Common myeloid progenitor, CD34-positive (primary cell): ENCODE data around the gene MVB12A.
A peak's percentile ranks its signal among the peaks of the same experiment; 100 is the strongest.

Experiments
- CTCF ChIA-PET: fragments of 350-600 bp; sonication (Branson Sonifier 250); formaldehyde crosslinking; loops from one replicate; lab custom pipeline; 2021; ENCODE audit warnings: antibody characterized with exemption; lab: Charles Lee
- POLR2A ChIA-PET: fragments of 350-600 bp; sonication (Branson Sonifier 250); formaldehyde crosslinking; loops from one replicate; lab custom pipeline; 2021; ENCODE audit warnings: antibody characterized with exemption; lab: Charles Lee
- DNase-seq, 3 donors: peaks; one replicate each; pipeline versions ENCODE4 v3.0.0 to v3.0.0-alpha.2; 2013
- H3K27ac ChIP-seq, 2 experiments: 1 replicate in 1 of 2; 2 replicates in 1 of 2; pipeline ENCODE4 v1.7.0; 2013; ENCODE audit warnings: inconsistent platforms in 2 of 2, low read length in 2 of 2, mild to moderate bottlenecking in 2 of 2, low read depth in 1 of 2, moderate library complexity in 1 of 2; ENCODE audit not compliant: severe bottlenecking in 2 of 2, insufficient read depth in 1 of 2, poor library complexity in 1 of 2
- H3K27me3 ChIP-seq, 5 experiments: replicated peaks in 2 of 5; 1 replicate in 3 of 5; 2 replicates in 2 of 5; pipeline versions ENCODE4 v1.6.1 to v1.7.0; 2013; ENCODE audit warnings: low read length in 4 of 5, mild to moderate bottlenecking in 2 of 5, moderate library complexity in 2 of 5, inconsistent platforms in 1 of 5; ENCODE audit not compliant: insufficient read depth in 5 of 5, control insufficient read depth in 4 of 5
- H3K36me3 ChIP-seq, 4 experiments: 1 replicate in 2 of 4; 2 replicates in 2 of 4; pipeline versions ENCODE4 v1.6.1 to v1.7.0; 2013; ENCODE audit warnings: low read length in 3 of 4, control low read depth in 1 of 4, mild to moderate bottlenecking in 1 of 4; ENCODE audit not compliant: control insufficient read depth in 4 of 4, insufficient read depth in 4 of 4
- H3K4me1 ChIP-seq, 4 experiments: 1 replicate in 3 of 4; 2 replicates in 1 of 4; pipeline versions ENCODE4 v1.6.1 to v1.7.1; 2013; ENCODE audit warnings: low read length in 3 of 4, mild to moderate bottlenecking in 3 of 4, control low read depth in 1 of 4, inconsistent platforms in 1 of 4, moderate library complexity in 1 of 4; ENCODE audit not compliant: control insufficient read depth in 4 of 4, insufficient read depth in 4 of 4; ENCODE audit errors: control extremely low read depth in 1 of 4
- H3K4me3 ChIP-seq, 7 experiments: 1 replicate in 4 of 7; 2 replicates in 3 of 7; pipeline versions ENCODE4 v1.5.1 to v1.7.0; 2013; ENCODE audit warnings: mild to moderate bottlenecking in 7 of 7, low read length in 6 of 7, moderate library complexity in 6 of 7, inconsistent platforms in 2 of 7, low read depth in 2 of 7, control low read depth in 1 of 7; ENCODE audit not compliant: insufficient read depth in 4 of 7, control insufficient read depth in 1 of 7; ENCODE audit errors: extremely low read depth in 1 of 7
- H3K9me3 ChIP-seq, 5 experiments: 1 replicate in 4 of 5; 2 replicates in 1 of 5; pipeline versions ENCODE4 v1.6.1 to v1.7.1; 2013; ENCODE audit warnings: low read length in 4 of 5, mild to moderate bottlenecking in 2 of 5, inconsistent platforms in 1 of 5, low read depth in 1 of 5, moderate library complexity in 1 of 5; ENCODE audit not compliant: control insufficient read depth in 4 of 5, insufficient read depth in 2 of 5; ENCODE audit errors: control extremely low read depth in 1 of 5
- WGBS: methylation state at CpG from one replicate; pipeline ENCODE4 v1.1.5; 2013; ENCODE audit not compliant: insufficient coverage; 5-methylcytosine and 5-hydroxymethylcytosine counted together

MVB12A gene

DNA sequence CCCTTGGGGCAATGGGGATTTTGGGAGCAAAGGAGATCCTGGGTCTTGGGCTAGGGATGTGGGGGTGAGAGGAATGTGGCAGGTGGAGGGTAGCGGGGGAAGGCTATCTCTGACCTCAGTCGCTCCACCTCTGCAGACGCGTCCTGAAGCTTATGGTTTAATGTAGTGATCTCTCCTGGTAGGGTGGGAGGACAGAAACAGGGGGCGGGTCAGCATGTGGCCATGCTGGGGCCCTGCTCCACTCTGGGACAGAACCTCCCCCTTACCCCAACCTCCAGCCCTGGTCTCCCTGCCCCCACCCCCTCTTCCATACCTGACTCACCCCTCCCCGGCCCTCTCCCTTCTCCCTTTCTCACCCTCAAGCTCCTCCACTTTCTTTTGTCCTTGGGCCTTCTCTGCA, 15.8 kb upstream of the MVB12A start:
- H3K4me1 ChIP-seq, result peaks cover 11 to 52% (median 42%) of the 10 kb centered on the region in 4 experiments
- H3K36me3 ChIP-seq, result peaks cover 0 to 14% (median 8%) of the 10 kb centered on the region in 4 experiments
- H3K4me3 ChIP-seq, result peak overlapping the region; percentile 16 to 79 (median 73)
- peak overlapping the region in 1 of 2 experiments; percentile 81 for H3K27ac ChIP-seq
- DNase-seq, result no peak
- WGBS, result 40% methylated on average over 2 of the region's 6 CpGs
- ChIA-PET CTCF (interaction anchor here (1.1 to 1.4 kb wide), 3 partner anchors 9 to 68 kb away, joined by 3 read pairs; no protein-coding TSS in a partner anchor), POLR2A (interaction anchor here (0.6 kb wide), 2 partner anchors 9 to 56 kb away, joined by 3 to 4 read pairs; no protein-coding TSS in a partner anchor)
- H3K9me3 ChIP-seq, result no peaks in the 10 kb centered on the region
- H3K27me3 ChIP-seq, result no peaks in the 10 kb centered on the region

DNA sequence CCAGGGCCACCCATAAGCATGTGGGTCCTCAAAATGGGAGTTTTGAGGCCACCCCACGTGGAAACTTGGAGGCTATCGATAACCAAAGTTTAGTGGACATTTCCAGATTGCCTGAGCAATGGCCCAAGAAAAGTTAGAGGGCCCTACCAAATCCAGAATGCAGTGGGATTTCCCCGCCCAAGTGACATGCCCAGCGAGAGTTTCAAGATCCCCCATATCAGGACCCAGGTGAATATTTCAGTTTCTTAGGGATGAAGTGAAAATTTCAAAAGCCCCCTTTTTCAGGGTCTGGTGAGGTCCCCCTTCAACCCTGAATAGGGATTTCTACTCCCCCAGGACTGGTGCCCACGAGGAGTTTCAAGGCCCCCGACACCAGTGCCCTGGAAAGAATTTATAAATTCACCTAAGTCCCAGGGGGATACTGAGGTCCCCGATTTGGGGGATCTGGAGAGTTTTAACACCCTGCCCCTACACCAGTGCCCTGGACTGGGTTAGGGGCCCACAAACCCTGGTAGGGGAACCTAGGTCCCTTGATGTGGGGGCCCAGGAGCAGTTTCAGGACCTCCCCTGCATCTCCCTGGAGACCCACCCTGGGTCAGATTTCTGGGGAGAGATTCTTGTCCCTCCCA, 15.1 kb upstream of the MVB12A start:
- H3K4me1 ChIP-seq, result peaks cover 11 to 49% (median 40%) of the 10 kb centered on the region in 4 experiments
- H3K27me3 ChIP-seq, result no peaks in the 10 kb centered on the region
- POLR2A ChIA-PET, result interaction anchor here (0.7 to 3.1 kb wide), 2 partner anchors 15 to 148 kb away, joined by 3 to 13 read pairs; partner anchors contain the start of gene MVB12A
- H3K9me3 ChIP-seq, result no peaks in the 10 kb centered on the region
- peak overlapping the region; percentile 64 to 81 for H3K27ac ChIP-seq
- peaks cover 0 to 14% (median 8%) of the 10 kb centered on the region in 4 experiments for H3K36me3 ChIP-seq
- H3K4me3 ChIP-seq, result peak overlapping the region; percentile 18 to 79 (median 73)
- CTCF ChIA-PET, result interaction anchor here (0.6 to 2.6 kb wide), 10 partner anchors 9 to 455 kb away, joined by 3 to 17 read pairs (median 4); partner anchors contain the start of genes CCDC194, MVB12A and RPL18A
- 25% methylated on average over 7 of the region's 7 CpGs for WGBS
- no peak for DNase-seq

DNA sequence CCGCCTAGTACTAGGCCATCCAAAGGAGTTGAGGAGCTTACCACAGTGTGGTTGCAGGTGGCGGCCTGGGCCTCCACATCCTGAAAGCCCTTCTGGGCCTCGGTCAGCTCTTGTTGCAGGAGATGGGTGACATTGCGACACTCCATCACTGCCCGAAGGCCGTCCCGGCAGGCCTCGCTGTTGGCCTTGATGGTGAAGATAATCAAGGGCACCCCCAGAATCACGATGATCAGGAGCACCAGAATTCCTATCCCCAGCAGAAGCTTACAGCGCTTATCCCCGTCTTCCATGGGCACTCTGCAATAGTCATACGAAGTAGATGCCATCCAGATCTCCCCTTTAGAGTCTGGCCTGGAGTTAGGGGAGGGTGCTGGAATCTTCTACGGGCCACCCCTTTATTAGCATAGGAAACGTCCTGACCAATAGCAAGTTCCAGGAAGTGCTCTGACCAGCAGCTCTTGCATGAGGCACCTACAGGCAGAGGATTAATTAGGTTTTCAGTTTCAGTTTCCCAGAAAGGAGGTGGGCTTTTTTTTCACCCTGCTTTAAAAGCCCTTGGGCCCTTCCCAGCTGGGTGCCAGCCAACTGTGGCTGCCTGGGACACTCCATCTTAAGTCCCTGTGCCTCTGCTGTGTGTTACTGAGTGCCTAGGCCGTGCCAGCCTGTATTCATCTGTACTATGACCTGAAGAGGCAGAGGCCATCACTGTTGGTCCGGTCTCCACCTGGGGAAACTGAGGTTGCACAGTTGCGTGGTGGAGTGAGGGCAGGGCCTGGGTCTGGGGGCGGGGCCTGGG, 14.4 kb upstream of the MVB12A start, which contains the start of gene BST2:
BST2 (minus strand) TSS at position 381 of the 796 bp plus-strand sequence; CDS start at position 326, 55 bp downstream.
- CTCF ChIA-PET, result interaction anchor here (0.5 to 2.6 kb wide), 13 partner anchors 8 to 729 kb away, joined by 3 to 17 read pairs (median 3); partner anchors contain the start of genes CCDC194, MVB12A and RPL18A
- Histone ChIP-seq H3K4me3 (peak within 1 kb of the TSS; percentile 18 to 79 (median 73)), H3K27ac (peak within 1 kb of the TSS; percentile 64 to 81), H3K4me1 (peaks cover 11 to 49% (median 40%) of the 10 kb centered on the region in 4 experiments), H3K27me3 (no peaks in the 10 kb centered on the region), H3K36me3 (peaks cover 0 to 14% (median 8%) of the 10 kb centered on the region in 4 experiments), H3K9me3 (no peaks in the 10 kb centered on the region)
- WGBS, result 9% methylated on average over 13 of the region's 18 CpGs
- POLR2A ChIA-PET, result interaction anchor here (0.6 to 3.1 kb wide), 3 partner anchors 14 to 317 kb away, joined by 3 to 13 read pairs (median 3); partner anchors contain the start of gene MVB12A
- DNase-seq, result peak; percentile 85 to 92 (median 91)

DNA sequence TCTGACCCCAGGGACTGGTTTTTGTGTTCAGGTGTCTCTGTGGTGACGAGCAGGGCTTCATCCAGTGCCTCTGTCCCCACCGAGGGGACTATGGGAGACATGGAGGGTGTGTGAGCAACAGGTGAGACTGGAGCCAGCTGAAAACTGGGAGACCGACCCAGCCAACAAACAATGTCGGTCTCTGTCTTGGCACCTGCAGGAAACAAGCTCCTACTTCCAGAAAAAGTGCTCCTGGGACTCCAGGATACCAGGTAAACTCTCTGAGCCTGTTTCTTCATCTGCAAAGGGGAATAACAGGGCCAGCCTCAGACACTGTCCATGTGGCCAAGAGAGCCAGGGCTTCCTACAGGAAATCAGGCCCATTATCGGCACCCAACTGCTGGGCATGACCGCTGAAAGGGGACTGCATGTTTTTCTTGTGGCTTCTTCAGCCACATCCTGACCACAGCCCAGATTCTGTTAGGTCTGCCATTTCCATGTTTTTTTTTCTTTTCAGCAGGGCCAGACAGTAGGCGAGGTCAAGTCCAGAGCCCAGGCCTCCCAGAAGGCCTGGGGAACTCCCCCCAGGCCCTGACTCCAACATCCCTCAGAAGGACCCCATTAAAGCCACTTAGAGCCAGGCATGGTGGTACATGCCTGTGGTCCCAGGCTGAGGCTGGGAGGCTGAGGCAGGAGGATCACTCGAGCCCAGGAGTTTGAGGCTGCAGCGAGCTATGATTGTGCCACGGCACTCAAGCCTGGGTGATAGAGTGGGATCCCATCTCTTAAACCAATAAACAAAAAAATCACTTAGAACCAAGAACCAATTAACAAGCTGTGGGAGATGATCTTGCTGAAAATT, 13.6 kb upstream of the MVB12A start:
- 2% methylated on average over 6 of the region's 10 CpGs for WGBS
- peak overlapping the region; percentile 64 to 81 for H3K27ac ChIP-seq
- CTCF ChIA-PET, result interaction anchor here (0.9 to 2.6 kb wide), 8 partner anchors 11 to 59 kb away, joined by 3 to 17 read pairs (median 4); partner anchors contain the start of genes CCDC194 and MVB12A
- no peaks in the 10 kb centered on the region for H3K9me3 ChIP-seq
- no peaks in the 10 kb centered on the region for H3K27me3 ChIP-seq
- H3K36me3 ChIP-seq, result peaks cover 0 to 14% (median 5%) of the 10 kb centered on the region in 4 experiments
- peak overlapping the region in 6 of 7 experiments; percentile 63 to 79 (median 74) for H3K4me3 ChIP-seq
- POLR2A ChIA-PET, result interaction anchor here (0.6 to 3.1 kb wide), 2 partner anchors 13 to 316 kb away, joined by 3 to 13 read pairs; partner anchors contain the start of gene MVB12A
- H3K4me1 ChIP-seq, result peaks cover 11 to 49% (median 40%) of the 10 kb centered on the region in 4 experiments
- peak; percentile 54 to 86 (median 73) for DNase-seq

DNA sequence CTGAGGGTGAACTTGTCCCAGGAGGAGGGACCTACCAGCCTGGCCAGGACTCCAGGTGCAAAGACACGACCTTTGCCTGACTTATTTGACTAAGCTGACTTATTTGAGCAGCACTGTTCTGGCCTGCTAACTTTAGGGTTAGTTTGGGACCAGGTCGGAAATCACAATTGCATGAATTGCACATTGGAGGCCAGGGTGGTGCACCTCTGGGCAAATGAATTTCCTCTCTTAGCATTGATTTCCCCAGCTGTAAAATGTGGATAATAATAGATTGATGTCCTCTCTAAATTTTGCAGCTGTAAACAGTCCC, 13.0 kb upstream of the MVB12A start:
- DNase-seq, result peak in 1 of 3 donors; percentile 41
- H3K4me1 ChIP-seq, result peaks cover 11 to 51% (median 41%) of the 10 kb centered on the region in 4 experiments
- H3K9me3 ChIP-seq, result no peaks in the 10 kb centered on the region
- POLR2A ChIA-PET, result interaction anchor here (3.1 kb wide), 1 partner anchor 13 kb away, joined by 13 read pairs; the partner anchor contains the start of gene MVB12A
- CTCF ChIA-PET, result interaction anchor here (1.1 to 2.6 kb wide), 5 partner anchors 11 to 90 kb away, joined by 3 to 17 read pairs (median 4); partner anchors contain the start of gene MVB12A
- H3K4me3 ChIP-seq, result peak overlapping the region in 6 of 7 experiments; percentile 63 to 79 (median 74)
- H3K36me3 ChIP-seq, result peaks cover 0 to 9% (median 4%) of the 10 kb centered on the region in 4 experiments
- H3K27ac ChIP-seq, result peak overlapping the region in 1 of 2 experiments; percentile 81
- H3K27me3 ChIP-seq, result no peaks in the 10 kb centered on the region
- 0% methylated on average over 2 of the region's 2 CpGs for WGBS

DNA sequence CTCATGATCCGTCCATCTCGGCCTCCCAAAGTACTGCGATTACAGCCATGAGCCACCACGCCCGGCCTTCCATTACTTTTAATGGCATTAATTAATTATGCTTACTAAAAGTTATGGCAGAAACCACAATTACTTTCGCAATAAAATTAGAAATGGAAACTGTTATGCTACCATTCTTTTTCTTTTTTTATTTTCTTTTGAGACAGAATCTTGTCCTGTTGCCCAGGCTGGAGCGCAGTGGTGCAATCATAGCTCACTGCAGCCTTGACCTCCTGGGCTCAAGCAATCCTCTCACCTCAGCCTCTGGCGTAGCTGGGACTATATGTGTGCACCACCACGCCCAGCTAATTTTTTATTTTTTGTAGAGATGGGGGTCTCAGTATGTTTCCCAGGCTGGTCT, 9.9 kb upstream of the MVB12A start:
- no peak for DNase-seq
- CTCF ChIA-PET, result no interaction called here
- WGBS, result 95% methylated on average over 4 of the region's 9 CpGs
- no peaks in the 10 kb centered on the region for H3K27me3 ChIP-seq
- H3K36me3 ChIP-seq, result peaks cover 0 to 12% (median 4%) of the 10 kb centered on the region in 4 experiments
- H3K9me3 ChIP-seq, result no peaks in the 10 kb centered on the region
- H3K4me1 ChIP-seq, result peaks cover 13 to 50% (median 41%) of the 10 kb centered on the region in 4 experiments
- H3K4me3 ChIP-seq, result no peak overlapping the region
- POLR2A ChIA-PET, result no interaction called here
- no peak overlapping the region for H3K27ac ChIP-seq
